HG03460 (cell line): Measurements from ENCODE around the gene ACCS.

Experiments
- ATAC-seq: cut with Tn5 transposase; IDR thresholded peaks from one replicate; pipeline ENCODE4 v1.9.1; 2021; ENCODE audit not compliant: unreplicated experiment

Gene ACCS

GRCh38 chr11:44065841-44066731 is at the start of gene ACCS:
TSS of gene ACCS (plus strand) at chr11:44066270. CDS start at chr11:44067628, 1,358 bp downstream.
- peak; percentile 94 for ATAC-seq

- ATAC-seq: no peak
Observed at GRCh38 chr11:44016546-44017442, 49.3 kb upstream of the ACCS start.

DNA sequence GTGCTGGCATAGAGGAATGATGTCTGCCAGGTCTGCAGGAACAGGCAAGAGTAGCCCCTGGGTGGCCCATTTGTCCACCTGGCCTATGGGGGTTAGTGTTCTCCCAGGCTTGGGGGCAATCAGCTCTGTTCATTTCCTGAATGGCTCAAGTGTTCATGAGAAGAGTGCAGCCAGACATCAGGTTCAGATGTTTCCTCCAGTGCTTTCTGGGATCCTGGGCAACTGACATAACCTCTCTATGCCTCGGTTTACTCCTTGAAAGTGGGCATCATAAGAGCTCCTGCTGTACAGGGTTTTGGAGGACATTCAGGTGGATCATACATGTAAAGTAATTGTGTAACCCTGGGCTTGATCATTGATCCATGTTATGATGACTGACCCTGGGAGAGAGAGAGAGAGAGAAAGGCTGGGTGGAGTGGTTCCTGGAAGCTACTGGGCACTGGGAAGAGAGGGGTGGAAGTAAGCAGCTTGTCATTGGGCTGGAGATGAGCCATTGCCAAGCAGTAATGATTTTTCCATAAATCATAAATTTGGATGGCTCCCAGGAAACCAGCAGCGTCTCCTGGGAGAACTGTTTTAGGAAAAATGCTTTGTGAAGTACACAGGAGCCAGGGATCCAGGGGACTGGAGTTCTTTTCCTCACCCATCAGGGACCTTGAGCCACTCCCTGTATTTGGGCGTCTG is 48.5 kb upstream of the ACCS start:
- ATAC-seq: no peak

- no peak for ATAC-seq
Observed at GRCh38 chr11:44018127-44018521, 47.9 kb upstream of the ACCS start.

- ATAC-seq: no peak
Observed at GRCh38 chr11:44018829-44019228, 47.2 kb upstream of the ACCS start.

- ATAC-seq: no peak
Observed at GRCh38 chr11:44024977-44025376, 41.1 kb upstream of the ACCS start.

GRCh38 chr11:44025727-44026126 is 40.3 kb upstream of the ACCS start:
- ATAC-seq: no peak

- ATAC-seq: no peak
Observed at GRCh38 chr11:44028401-44028800, 37.7 kb upstream of the ACCS start.

DNA sequence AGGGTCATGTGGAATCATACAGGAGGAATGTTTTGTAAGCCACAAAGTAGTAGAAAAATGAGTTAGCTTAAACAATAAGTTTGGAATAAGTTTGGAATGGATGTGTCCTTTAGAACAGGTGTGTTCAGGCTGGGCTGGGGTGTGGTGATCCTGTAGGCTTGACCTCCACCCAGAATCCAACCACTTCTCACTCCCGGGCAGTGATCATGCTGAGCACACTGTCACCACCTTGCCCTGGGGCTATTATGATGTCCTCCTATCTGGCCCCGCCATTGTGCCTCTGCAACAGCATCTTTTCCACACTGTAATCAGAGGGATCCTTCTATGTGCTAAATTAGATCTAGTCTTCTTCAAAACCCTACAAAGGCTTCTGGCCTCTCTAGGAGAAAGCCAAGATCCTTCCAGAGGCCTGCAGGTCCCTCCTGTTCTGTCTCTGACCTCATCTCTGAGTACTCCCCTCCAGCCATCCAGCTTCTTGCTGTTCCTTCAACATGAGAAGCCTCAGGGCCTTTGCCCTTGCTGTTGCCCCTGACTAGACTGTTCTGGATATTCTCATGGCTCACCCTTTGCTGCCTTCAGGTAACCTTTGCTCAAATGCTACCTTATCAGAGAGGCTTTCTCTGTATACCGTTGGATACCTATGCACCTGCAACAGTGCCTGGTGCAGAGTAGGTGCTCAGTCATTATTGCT is 37.1 kb upstream of the ACCS start:
- ATAC-seq: no peak

DNA sequence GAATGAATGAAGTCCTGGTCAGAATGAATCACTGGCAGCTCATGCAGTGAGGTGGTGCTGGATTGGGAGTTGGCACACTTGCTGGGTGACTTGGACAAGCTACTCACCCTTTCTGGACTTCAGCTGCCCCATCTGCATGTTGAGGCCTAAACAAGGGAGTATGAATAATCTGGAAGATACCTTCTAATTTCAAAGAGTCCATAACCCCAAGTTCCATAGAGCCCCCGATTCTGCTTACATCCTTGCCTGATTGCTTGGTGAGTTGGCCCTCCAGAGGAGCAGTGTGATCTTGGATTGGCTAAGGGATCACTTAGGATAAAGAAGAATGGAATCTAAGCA is 36.6 kb upstream of the ACCS start:
- no peak for ATAC-seq

DNA sequence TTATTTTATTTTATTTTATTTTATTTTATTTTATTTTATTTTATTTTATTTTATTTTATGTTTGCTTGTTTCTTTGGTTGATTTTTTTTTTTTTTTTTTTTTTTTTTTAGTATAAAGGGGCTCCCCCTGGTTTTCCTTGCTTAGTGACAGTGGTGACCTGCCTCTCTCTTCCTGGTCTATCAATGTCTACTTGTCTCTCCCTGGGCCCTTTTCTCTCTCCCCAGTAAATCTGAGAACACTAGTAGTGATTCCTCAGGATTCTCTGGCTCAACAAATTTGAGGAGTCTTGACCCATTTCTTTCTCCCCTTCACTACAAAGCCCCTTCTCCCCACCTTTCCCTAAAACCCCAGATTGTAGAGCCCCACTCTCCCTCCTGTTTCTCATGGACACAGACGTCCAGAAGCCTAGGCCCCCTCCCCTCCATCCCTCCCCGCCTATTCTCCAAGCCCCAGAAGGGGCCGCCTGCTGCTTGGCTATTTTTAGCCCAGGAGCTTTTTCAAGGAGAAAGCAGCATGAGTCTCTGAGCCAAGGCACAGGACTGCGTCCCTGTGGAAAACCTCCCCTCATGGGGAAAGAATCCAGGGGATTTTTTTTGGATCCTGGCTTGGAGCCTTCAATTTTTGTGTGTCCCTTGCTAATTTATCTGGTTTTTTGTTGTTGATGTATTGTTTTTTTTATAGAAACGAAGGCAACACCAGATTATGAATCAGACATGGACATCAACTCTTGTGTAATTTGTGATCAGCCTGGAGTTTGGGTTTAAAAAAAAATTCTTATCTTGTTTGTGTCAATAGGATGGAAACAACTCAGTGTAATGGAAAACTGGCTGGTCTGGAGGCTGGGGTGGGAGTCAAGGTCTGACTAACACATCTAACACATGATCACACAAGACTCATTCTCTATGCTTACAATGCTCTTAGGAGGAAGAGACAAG is 35.8 kb upstream of the ACCS start:
- ATAC-seq: no peak

DNA sequence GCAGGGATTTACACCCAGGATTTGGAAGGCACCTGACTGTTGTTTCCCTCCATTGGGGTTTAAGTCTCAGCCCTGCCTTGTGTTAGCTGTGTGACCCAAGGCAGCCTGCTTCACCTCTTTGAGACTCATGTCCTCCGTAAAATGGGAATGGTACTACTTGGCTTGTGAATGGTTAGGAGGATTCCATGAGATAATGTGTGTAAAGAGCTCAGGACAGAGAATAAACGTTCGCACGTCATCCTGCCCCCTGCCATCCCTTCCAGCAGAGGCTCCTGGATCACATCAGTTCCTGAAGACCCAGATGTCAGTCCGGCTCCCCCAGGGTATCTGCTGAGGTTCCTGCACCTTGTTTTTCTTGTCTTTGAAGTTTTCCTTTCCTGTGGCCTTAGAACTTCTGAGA is 35.1 kb upstream of the ACCS start:
- ATAC-seq: no peak

- ATAC-seq: no peak
Observed at GRCh38 chr11:44031549-44031948, 34.5 kb upstream of the ACCS start.

- no peak for ATAC-seq
Observed at GRCh38 chr11:44032299-44033085, 33.6 kb upstream of the ACCS start.

- no peak for ATAC-seq
Observed at GRCh38 chr11:44033411-44033850, 32.6 kb upstream of the ACCS start.

- ATAC-seq: no peak
Observed at GRCh38 chr11:44033856-44034255, 32.2 kb upstream of the ACCS start.

- ATAC-seq: no peak
Observed at GRCh38 chr11:44034639-44035038, 31.4 kb upstream of the ACCS start.

DNA sequence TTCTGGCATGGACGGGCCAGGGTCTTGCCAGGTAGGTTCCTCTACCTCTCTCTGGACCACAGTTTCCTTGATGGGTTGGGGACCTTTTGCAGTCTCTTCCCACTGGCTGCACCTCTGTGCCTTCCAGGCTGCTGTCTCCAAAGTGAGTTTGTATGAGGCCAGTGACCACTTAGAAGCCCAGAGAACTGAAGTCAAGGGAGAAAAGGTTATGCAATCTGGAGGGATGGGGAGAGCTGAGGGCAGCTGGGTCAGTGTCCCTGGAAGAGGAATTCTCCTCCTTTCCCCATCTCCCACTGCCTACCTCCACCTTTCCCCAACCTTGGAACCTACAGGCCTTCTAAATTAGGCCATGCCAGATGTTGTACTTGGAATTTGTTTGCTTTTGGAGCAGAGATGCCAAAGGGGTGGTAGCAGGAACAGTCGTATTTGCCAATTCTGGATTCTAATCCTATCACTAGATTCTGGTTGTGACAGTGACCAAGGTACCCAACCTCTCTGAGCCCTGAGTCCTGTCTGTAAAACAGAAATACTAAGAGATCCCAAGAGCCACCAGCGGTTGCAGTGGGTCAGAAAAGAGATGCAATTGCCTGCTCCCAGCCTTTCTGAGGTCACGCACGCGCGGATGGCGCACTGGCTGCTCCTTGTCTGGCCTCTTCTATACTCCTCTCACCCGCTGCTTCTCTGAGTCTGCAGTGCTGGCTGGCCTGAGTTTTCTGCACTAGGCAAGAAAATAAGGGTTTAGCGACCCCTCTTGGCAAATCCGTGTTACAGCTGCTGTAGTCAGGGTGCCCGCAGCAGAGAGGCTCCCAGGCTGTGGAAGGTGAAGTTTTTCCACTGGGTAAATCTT is 29.0 kb upstream of the ACCS start:
- peak; percentile 84 for ATAC-seq
